GM18951 (cell line): ENCODE measurements around the gene AKAIN1.

Experiments
- POLR2A ChIP-seq: IDR thresholded peaks from 4 replicates; pipeline ENCODE4 v1.6.1; 2011; ENCODE audit warnings: mild to moderate bottlenecking; ENCODE audit not compliant: insufficient read length, insufficient read depth; ENCODE audit errors: extremely low read depth
- in situ Hi-C: fragments of 300-500 bp; cut with MboI; formaldehyde crosslinking; loops from one replicate; pipeline ENCODE4 v1.12.0; 2022; ENCODE audit warnings: low sequenced_read_pairs, mixed read lengths, inconsistent platforms; ENCODE audit not compliant: unreplicated experiment

The AKAIN1 gene

GRCh38 chr18:5197032-5197434 is at the start of gene AKAIN1:
Gene AKAIN1 (minus strand): TSS chr18:5197257. CDS start chr18:5197053, 204 bp downstream.
- TF ChIP-seq POLR2A: no peak
- in situ Hi-C loops: no loop called here

GRCh38 chr18:5244941-5245340 is 47.9 kb upstream of the AKAIN1 start:
- in situ Hi-C loops: no loop called here
- TF ChIP-seq POLR2A: no peak

GRCh38 chr18:5239447-5239846 is 42.4 kb upstream of the AKAIN1 start:
- TF ChIP-seq POLR2A: no peak
- in situ Hi-C loops: loop anchor here (10.0 kb wide), 1 partner anchor 55 kb away; the partner anchor contains the start of gene ZBTB14

GRCh38 chr18:5238371-5238976 is 41.4 kb upstream of the AKAIN1 start:
- in situ Hi-C loops: loop anchor here (10.0 kb wide), 1 partner anchor 56 kb away; the partner anchor contains the start of gene ZBTB14
- TF ChIP-seq POLR2A: no peak

- in situ Hi-C loops: loop anchor here (10.0 kb wide), 1 partner anchor 57 kb away; the partner anchor contains the start of gene ZBTB14
- peak; percentile 90 for TF ChIP-seq POLR2A
These were observed 40.8 kb upstream of the AKAIN1 start for GRCh38 chr18:5237723-5238370.

- TF ChIP-seq POLR2A: no peak
These were observed 40.1 kb upstream of the AKAIN1 start for GRCh38 chr18:5237083-5237722.

GRCh38 chr18:5214583-5215351 is 17.7 kb upstream of the AKAIN1 start:
- no peak for TF ChIP-seq POLR2A
- in situ Hi-C loops: no loop called here

More at GRCh38 chr18:5237083-5237722, 40.1 kb upstream of the AKAIN1 start:
- in situ Hi-C loops: loop anchor here (10.0 kb wide), 1 partner anchor 58 kb away; the partner anchor contains the start of gene ZBTB14

- no peak for TF ChIP-seq POLR2A
- in situ Hi-C loops: no loop called here
These were observed 10.6 kb upstream of the AKAIN1 start for GRCh38 chr18:5207471-5208150.

GRCh38 chr18:5198311-5198710 is 1.3 kb upstream of the AKAIN1 start:
- in situ Hi-C loops: no loop called here
- no peak for TF ChIP-seq POLR2A

GRCh38 chr18:5197461-5197860 is 404 bp upstream of the AKAIN1 start:
- in situ Hi-C loops: no loop called here
- no peak for TF ChIP-seq POLR2A

GRCh38 chr18:5196253-5197031 is 615 bp downstream of the AKAIN1 start:
- no peak for TF ChIP-seq POLR2A

GRCh38 chr18:5195656-5196055 is 1.4 kb downstream of the AKAIN1 start:
- in situ Hi-C loops: no loop called here

More at GRCh38 chr18:5196253-5197031, 615 bp downstream of the AKAIN1 start:
- in situ Hi-C loops: no loop called here

GRCh38 chr18:5180254-5180653 is 16.8 kb downstream of the AKAIN1 start:
- TF ChIP-seq POLR2A: no peak

More at GRCh38 chr18:5195656-5196055, 1.4 kb downstream of the AKAIN1 start:
- TF ChIP-seq POLR2A: no peak

More at GRCh38 chr18:5180254-5180653, 16.8 kb downstream of the AKAIN1 start:
- in situ Hi-C loops: no loop called here
